Subcutaneous adipose tissue (tissue), 4 donors: Measurements from ENCODE around the gene BTG2. TPM values are rescaled to one million over a fixed set of nuclear protein-coding genes. Genes with fewer than 3 reads are reported as not detected.

Experiments
- CTCF ChIP-seq: fragments of 450-650 bp; IDR thresholded peaks from one replicate; pipeline ENCODE4 v1.5.1; 2016; ENCODE audit warnings: low read depth, mild to moderate bottlenecking, control low read depth, antibody characterized with exemption, moderate library complexity
- total RNA-seq, 4 donors: library from RNA; depleted of rRNA; stranded (reverse); fragments of >200 nt; gene quantifications; one replicate each; pipeline ENCODE4 v1.1.0, GENCODE V29; 2016

Gene BTG2
- total RNA-seq, 4 donors from 2014 or later, result 68.5 to 121 (median 80.4) TPM

DNA sequence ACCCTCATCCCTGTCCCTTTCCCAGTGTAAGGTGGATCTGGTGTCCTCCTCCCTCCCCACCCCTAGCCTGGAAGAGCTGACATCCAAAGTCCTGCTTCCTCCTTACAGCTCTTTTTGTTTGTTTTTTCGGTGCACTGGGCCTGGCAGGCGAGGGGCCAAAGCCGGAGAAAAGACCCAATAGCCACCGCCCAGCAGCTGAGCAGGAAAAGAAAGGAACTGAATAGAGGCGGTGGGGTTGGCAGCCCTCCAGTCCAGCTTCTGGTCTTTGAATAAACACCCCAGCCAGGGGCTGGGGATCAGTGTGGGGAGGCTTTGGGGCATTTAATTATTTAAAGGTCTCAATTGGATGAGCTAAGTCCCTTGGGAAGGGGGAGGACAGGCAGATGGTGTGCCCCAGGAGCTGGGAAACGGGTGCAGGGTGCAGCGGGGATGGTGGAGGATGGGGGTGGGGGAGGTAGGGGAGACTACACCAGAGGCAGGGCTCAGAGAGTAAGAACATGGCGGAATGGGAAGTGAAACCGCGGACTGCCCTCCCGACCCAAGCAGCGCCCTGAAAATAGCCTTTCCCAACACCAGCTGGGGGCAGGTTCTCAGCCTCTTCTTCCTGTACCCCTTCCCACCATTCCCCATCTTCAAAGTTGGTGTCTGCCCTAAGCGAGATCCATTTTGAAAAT lies 20.2 kb downstream of the BTG2 start:
- TF ChIP-seq CTCF, result no peak

DNA sequence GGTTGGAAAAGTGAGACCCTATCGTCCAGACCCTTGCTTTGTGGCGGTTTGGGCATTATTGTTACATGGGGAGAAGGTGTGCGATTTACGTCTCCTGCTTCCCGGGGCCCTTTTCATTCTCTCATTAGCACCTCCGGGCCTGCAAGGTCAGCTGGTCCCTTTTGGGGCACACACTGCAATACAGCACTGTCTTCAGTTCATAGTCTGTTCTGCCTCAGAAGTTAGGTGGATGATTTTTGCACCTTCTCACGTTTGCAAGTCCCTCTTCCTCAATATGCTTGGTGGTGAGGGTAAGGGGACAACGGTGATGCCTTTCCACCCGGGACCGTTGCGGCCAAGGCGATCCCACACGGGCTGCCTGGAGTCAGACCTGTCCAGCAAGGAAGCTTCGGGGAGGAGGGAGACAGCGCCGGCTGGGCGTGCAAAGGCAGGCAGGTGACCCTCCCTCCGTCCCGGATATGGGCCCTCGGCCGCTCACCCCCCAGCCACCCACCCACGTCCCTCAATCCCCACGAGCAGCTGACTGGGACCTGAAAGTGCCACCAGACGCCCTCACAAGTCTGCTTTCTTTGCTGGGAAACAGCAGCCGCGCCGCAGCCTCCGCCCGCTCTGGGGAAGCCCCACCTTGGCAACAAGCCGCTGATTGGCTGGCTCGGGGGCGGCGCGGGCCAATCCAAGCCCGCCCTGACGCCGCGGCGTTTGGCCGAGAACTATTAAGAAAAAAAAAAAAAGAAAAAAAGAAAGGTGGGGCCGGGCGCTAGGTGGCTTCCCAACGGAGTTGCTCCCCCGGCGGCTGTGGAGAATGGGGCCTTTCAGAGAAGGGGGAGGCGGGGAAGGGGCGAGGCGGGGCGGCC lies 21.7 kb downstream of the BTG2 start:
- no peak for TF ChIP-seq CTCF

DNA sequence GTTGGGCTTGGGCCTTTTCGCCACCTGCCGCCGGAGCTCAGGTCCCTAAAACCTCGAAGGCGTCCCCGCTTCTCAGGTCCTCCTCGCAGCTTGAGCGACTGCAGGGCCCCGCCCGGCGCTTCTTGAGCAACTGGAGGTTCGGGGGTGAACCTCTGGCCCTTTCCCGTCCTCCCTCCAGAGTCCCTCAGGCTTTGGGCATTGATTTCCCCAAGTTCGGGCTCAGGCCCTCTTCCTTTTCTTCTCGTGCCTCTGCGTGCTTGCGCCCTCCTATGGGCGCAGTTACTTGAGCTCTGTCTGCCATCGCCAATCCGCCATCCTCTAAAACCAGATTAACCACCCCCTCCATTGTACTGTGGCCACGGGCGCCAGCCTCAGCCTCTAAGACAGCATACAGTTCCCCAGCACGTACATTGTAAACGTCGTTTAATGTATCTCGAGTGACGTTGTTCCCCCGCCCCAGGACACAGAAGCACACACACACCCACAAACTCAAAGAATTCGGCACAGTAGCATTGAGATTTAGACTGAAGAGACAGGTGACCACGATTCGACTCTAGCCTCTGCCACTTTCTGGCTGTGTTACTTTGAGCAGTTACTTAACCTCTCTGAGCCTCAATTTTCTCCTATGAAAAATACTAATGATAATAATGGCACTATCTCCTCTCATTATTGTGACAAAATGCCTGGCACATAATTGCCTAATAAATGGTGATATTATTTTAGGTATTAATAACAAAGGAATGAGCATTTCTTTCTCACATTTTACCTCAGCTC lies 22.6 kb downstream of the BTG2 start:
- no peak for TF ChIP-seq CTCF

DNA sequence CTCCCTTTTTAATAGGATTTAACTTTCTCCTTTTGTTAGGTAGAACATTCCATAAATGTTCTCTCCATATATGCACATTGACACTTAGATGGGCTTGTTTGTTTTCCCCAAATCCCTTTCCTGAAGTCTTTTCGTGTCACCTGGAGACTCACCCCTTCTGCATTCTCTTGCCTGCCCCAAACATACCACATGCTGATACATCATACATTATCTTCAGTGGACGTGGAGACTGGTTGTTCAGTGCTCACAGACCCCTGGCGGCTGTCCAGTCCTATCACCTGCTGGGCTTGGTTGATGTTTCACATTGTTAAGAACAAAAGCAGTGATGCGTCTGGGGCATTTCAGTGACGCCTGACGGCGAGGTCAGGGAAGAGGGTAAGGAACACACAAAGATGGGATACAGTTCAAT lies 23.4 kb downstream of the BTG2 start:
- no peak for TF ChIP-seq CTCF

DNA sequence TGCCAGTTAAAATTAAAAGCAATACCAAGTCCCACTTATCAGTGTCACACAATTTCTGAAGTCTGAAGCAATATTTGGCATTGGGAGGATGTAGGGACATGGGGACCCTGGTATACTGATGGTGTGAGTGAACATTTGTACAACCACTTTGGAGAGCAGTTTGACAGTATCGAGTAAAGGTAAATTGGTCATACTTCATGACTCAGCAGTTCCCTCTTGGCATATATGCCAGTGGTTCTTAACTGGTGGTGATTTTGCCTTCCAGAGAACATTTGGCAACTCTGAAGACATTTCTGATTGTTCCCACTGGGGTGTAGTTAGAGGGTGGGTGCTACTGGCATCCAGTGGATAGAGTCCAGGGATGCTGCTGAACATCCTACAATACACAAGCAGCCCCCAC lies 25.9 kb downstream of the BTG2 start:
- no peak for TF ChIP-seq CTCF

GRCh38 chr1:203335503-203335902 lies 30.2 kb downstream of the BTG2 start:
- TF ChIP-seq CTCF, result no peak

- TF ChIP-seq CTCF, result no peak
Measured at GRCh38 chr1:203336097-203336496, 30.8 kb downstream of the BTG2 start.
